ELF-1 (cell line): Measurements from ENCODE around the gene AMBRA1.

Source experiments
- DNase-seq: peaks from one replicate; pipeline ENCODE4 v3.0.0-alpha.2; 2016; ENCODE audit warnings: low read depth, low spot score

Gene AMBRA1

DNA sequence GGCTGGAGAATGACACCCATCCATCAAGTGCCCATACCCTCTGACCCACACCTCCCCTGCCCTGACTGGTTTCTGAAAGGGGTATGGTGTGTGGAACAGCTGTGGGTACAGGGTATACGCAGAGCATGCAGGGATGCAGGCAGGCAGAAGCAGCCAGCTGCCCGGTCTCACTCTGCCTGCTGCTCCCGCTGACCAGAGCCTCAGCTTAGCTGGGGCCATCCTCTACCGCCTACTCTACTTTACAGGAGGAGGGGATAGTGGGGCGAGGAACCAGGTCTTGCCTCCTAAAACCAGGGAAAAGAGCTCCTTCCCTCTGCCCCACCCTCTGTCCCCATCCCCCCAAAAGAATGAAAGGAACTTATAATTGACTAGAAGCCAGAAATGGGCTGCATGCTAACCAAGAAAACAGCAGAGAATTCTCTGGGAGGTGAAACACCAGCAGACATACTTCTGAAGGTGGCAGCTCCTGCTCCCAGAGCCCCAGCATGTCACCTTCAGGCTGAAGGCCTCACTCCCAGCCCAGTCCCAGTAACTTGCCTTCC is 189.3 kb downstream of the AMBRA1 start:
- DNase-seq: no peak

DNA sequence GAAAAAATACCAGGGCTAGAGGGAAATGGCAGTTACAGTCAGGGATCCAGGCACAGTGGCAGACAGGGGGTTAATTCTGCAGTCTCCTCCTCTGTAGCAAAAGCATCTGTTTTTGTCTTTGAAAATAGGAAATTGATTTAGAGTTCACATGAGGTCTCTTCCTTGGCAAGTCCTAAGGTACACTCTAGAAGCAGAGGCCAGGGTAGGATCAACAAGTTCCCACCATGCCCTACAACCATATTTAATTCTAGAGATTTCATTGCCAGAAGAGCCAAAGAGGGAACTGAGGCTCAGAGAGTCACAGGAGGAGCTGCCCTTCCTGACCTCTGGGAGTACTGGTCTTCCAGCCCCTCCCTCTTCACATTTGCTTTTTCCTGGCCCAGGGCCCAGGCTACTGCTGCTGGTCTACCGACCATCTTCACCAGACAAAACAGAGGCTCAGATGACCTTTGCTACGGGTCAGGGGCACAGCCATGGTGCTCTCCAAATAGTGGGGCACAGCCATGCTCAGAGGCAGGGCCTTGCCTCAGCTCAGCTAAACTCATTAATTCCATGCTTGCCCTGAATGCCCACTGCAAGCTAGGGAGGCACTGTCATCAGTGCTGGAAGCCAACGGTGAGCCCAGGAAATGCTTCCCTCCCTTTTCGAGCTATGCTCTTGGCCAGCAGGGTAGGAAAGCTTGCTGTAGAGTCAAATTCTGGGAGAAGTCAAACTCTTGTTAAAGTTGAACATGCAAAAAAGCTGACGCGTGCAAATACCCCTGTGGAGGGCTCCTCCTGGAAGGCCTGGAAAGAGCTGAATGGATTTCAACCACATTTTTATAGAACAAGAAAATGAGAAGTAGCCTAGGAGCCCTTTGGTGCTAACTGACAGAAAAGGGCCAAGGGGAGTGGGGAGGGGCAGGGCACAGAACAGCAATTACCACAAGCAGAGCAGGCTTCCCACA is 190.6 kb downstream of the AMBRA1 start:
- DNase-seq: no peak

DNA sequence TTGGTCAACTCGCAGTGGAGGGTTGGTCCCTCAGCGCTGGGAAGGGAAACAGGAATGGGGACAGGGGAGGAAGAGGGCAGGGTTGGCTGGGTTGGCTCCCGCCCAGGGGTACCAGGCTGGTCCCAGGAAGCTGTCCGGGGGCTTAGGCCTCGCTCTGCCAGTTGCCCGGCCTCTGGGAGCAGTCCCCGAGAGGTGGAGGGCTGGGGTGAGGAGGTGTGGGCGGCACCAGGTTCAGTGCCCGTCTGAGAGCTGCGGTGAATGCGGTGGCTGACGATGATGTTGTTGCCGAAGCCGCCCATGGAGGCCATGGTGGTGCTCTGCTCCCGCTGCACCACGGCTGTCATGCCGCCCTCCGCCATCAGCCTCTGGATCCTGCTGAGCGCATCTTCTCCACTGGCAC is 196.3 kb downstream of the AMBRA1 start:
- no peak for DNase-seq

DNA sequence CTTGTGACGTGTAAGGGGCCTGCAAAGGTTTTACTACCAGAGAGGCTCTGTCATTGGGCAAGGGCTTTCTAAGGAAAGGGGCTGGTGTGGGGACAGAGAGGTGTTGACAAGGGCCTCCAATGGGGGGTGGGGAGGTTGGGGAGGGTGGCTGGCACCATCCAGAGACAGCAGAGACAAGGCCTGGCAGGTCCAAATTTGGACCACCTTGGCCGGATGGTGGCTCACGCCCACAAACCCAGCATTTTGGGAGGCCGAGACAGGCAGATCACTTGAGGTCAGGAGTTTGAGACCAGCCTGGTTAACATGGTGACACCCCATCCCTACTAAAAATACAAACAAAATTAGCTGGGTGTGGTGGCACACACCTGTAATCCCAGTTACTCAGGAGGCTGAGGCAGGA is 200.1 kb downstream of the AMBRA1 start:
- DNase-seq: no peak

DNA sequence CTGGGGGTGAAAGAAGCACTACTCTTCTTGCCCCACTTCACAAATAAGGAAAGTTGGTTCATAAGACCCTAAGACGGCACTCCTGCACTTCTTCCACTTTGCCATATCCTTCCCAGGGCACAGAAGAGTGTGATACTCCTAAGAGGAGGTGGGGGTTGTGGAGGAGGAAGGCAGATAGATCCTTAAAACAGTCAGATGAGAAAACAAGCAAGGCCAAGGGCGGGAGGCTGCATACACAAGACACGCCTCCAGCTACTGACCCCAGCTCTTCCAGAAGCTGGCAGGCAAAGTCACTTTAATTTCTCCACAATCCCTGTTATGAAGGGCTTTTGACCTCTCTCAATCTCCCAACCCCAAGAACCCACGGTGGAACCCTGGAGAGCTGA is 200.6 kb downstream of the AMBRA1 start:
- no peak for DNase-seq

DNA sequence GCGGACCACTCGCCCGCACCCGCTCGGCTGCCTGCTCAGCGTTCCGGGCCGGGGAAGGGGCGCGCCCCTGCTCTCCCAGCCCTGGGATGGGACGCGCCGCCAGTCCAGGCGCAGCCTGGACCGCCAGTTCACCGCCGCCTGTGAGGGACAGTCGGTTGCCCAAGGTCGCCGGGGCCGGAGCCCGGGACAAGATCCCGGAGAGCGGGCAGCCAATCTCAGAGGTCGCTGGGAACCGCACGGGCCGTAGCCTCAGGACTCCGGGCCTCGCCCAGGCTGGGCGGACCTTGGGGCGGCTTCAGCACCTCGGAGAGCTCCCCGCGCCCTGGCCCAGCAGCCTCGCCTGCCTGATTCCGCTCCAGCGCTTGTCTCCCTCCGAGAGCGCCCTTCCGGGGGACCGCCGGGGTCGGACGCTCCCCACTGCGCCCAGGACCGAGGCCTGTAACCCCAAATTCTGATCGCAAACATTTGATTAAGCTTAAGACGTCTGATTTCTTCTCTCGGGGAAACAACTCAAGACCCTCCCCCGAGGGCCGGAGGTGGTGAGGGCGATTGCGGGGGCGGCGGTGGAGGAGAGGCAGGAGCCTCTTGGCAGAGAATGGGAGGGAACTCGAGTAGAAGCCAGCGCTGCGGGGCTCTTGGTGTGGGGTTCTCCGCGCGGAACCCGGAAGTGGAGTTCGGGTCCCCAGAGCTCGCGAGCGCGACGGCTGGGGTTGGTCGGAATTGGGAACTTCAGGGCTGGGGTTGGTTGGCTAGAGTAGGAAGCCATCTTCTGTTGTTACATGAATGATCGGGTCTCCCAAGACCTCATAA is 201.2 kb downstream of the AMBRA1 start:
- peak; percentile 95 for DNase-seq

DNA sequence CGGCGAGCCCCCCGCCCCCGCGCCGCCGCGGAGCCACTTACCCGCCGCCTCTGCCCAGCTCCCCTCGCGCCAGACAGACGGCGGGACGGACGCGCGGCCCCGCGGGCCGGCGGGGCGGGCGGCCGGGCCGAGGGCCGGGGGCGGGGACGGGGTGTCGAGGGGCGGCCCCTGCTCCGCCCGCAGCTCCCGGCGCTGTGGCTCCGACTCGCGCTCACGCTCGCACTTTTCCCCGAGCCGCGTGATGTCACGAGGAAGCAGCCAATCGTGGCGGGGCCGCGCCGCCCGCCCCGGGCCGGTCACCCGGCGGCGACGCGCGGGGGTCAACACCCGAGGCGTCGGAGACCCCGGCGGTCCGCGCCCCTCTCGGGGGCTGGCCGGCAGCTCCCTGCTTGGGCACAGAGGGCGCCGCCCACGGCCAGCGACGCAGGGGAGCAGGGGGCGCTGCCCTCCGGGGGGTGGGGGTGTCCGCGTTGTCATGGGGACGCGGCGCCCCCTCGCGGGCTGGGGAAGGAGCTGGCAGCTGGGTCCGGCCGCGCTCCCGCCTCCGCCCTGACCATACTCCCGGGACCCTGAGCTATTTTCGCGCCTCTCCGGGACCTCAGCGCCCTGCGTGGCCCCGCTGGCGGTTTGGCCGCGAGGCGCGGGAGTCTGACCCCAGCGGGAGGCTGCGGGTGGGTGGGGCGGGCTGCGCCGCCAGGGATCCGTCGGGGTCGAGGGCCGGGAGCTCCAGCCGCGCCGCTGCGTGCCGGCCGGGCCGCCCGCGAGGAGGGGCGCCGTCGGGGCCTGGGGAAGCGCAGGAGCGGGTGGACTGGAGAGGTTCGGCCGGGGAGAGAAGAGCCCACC is 202.0 kb downstream of the AMBRA1 start, which contains the start of gene CHRM4:
CHRM4 (minus strand) TSS at position 199 of the 843 bp plus-strand sequence. CDS start 5,219 bp downstream, outside the sequence.
- peak; percentile 45 for DNase-seq

DNA sequence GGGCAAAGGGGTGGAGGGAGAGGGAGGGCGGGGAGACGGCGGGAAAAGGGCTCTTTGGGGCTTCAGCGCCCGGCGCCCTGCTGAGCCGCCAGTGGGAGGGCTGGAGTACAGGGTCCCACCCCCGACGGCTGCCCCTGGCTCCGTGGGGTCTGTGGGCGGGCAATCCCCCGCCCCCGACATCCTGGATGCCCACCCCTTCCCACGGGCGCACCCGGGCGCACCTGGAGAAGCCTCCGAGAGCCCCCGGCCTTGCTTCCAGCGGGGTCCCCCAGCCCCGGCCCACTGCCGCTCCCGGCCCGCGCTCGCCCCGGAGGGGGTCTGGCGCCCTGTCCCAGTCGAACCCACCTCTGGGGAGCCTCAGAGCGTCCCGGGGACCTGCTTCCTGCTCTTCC is 202.6 kb downstream of the AMBRA1 start:
- DNase-seq: no peak

DNA sequence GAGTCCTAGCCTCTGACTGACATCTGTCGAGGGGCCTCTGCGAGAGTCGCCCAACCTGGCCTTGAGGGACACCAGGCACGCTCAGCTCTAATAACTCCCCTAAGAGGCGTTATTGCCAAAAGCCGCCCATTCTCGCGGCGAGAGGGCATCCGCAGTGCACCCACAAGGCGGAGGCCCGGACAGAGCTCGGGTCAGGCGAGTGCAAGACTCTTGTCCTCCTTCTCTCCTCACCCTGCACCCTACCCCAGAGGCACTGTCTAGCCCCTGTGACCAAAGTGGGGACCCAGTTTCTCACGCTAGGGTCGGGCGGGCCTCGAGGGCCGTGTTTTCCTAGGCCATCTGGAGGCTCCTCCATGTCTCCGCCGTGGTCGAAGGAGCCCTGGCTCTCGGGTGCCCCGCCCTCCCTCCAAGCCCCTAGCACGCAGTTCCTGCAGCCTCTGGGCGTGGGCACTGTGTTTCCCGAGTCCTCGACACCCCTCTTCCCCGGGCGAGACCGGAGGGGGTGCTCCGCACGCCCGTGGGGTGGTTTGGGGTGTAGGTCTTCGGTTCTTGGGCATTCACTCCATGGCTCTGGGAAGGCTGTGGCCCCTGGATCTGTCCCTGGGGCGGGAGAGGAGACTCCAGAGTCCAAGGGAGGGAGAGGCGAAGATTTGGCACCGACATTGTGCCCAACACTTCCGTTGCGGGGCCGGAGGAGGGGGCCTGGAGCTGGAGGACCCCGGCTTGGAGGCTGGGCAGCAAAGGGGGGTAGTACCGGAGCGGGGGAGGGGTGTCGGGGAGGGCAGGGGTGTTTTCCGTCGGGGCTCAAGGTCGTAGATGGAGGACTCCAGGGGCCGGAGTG is 203.3 kb downstream of the AMBRA1 start:
- DNase-seq: no peak

DNA sequence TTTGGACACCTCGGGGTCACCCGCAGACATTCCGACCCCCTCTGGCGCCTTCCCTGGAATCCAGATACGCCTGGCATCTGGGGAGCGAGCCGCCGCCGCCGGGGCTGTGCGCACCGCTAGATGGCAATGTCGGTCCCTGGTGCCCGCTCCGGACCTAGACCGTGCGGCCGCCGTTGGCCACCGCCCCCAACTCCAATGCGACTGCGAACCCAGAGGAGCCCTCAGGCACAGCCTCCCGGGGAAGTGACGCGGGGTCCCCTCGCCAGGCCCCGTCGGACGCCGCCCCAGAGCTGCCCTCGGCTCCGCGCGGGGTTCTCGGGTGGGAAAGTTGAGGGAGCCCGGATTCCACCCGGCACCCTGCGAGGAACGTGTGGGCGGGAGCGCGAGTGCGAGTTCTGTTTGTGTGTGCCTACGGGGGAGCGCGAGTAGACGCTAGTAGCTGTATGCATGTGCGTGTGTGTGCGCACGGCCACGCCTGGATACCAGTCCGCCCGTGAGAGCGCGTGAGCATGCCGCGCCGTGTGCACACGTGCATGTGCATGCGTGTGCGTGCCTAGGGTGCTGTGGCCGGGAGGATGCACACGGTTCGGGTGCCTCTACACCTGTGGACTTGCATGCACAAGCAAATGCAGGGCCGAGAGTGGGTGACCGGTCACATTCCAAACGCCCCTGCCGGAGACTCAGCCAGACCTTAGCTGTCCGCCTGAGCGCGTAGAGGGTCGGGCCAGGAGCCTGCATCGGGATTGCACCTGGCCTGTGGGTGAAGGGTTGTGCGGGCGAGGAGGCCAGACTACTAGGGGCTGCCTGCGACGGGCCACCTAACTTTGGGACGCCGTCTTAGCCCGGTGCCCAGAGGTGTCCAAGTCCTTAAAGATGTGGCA is 204.1 kb downstream of the AMBRA1 start:
- DNase-seq: peak; percentile 89

DNA sequence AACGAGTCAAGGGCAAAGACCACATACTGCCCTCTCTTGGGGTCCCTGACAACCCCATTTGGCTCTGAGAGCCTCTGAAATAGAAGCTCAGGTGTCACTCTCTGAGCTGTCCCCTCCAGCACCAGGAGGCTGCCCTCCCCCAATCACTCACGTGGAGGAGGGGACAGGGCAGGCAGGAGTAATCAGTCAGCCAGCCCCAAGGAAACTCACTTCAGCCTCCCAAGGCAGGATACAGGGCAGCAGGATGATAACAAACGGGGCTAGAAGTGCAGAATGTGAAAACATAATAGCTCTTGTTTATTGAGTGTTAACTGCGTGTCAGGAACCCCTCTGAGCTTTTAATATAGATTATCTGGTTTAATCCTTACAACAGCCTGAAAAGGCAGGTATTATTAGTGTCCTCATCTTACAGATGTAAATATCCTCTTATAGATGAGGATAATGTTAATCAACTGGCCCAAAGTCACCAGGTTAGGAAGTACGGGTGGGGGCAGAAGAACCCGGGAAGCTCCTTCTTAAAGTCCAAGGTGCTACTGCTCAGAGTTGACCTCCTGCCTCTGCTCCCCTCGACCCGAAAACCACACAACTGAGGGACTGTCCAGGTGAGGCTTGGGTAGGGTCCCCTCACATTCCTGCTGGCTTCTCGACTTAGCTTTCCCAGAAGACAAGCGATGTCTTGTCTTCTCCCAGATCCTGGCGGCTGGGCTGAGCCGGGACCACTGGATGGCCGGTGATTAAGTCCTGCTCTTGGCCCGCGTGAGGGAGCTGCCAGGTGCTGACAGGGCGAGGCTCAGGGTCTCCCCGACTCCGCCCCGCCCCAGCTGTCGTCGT is 205.0 kb downstream of the AMBRA1 start:
- peak; percentile 63 for DNase-seq

DNA sequence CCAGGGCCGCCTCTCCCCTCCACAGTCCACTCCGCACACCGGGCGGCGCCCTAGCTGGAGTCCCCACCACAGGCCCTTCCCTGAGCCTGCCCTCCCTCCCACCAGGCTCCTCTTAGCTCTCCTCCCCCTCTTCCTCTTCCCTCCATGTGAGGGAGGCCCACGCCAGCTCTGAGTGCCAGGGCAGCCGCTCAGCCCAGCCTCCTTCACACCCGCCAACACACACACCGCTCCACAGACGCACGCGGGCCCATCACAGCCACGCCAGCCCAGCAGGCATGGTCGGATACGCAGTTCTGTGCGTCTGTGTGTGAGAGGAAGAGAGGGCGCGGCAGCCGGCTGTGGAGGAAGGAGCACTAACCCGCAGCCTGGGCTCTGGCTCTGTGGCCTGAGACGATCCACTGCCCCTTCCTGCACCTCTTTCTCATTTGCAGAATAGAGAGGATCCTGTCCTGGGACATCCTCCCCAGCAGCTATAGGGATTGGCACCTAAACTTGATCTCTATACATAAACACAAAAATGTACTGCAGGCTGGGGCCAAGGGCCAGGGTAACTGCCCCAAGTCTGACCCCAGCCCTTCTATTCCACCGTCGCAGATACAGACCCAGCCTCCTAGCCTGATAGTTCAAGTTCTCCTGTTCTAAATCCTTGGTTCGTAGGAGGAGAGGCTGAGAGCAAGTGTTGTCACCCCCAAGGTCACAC is 205.8 kb downstream of the AMBRA1 start:
- peak; percentile 22 for DNase-seq

DNA sequence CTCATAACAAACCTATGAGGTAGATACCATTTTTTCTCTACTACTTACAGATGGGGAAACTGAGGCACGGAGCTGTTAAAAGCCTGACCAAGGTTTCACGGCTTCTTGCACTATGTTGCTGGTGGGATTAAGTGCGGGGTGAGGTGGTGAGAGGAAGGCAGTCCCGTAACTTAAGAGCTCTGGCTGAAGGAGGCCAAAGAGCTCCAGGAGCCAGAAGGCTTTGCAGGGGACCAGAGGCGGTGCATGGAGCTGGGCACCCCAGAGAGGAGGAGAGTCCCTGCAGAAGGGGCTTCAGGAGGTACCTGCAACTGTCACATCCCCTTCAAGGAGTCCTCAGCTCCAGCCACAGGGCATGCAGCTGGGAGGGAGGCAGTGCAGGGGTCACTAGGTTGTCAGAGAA is 206.4 kb downstream of the AMBRA1 start:
- no peak for DNase-seq

DNA sequence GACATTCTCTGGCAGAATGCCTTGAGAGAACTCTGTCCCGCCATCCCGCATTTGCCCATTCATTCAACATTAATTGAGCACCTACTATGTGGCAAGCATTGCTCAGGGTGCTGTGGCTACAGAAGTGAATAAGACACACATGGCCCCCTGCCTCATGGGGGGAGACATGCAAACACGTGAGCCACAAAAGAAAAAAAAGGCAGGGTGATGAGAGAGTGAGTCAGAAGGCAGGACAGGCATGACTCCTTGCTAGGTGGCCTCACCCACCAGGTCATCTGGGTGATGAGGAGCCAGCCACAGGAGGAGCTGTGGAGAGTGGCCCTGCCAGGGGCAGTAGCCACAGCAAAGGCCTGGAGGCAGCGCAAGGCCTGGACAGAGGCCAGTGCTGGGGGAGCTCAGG is 207.1 kb downstream of the AMBRA1 start:
- no peak for DNase-seq

DNA sequence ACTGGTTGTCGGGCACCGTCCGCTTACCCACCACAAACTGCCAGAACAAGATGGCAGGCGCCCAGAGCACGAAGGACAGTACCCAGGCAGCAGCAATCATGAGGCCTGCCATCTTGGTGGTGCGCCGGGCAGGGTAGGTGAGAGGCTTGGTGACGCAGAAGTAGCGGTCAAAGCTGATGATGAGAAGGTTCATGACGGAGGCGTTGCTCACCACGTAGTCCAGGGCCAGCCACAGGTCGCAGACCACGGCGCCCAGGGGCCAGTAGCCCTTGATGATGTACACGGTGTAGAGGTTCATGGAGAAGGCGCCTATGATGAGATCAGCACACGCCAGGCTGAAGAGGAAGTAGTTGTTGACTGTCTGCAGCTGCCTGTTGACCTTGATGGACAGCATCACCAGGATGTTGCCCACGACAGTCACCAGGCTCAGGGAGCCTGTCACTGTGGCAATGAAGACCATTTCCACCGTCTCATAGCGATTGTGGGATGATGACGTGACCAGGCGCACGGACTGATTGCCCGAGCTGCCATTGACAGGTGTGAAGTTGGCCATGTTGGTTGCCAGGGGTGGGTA is 207.7 kb downstream of the AMBRA1 start:
- no peak for DNase-seq

DNA sequence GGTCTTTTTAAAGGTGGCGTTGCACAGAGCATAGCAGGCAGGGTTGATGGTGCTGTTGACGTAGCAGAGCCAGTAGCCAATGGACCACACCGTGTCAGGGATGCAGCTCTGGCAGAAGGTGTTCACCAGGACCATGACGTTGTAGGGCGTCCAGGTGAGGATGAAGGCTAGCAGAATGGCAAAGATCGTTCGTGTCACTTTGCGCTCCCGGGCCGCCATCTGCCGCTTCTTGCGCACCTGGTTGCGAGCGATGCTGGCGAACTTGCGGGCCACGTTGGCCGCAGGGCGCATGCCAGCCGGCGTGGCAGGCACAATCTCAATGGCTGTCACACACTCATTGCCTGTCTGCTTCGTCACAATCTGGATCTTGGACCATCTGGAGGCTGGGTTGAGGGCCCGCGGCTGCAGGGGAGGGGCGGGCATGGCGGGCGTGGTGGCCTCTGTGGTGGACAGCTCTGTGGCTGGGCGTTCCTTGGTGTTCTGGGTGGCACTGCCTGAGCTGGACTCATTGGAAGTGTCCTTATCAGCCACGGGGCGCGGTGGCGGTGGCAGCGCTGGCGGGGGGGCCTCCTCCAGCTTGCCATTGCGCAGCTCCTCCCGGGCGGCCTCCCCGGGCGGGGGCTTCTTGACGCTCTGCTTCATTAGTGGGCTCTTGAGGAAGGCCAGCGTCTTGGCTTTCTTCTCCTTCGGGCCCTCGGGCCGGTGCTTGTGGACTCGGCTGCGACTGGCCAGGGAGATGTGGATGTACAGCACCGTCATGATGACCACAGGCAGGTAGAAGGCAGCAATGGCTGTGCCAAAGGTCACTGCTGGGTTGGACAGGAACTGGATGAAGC is 208.4 kb downstream of the AMBRA1 start:
- DNase-seq: no peak
